Body of pancreas (tissue), 4 donors: ENCODE measurements around the gene VAMP2. TPM values are rescaled to one million over a fixed set of nuclear protein-coding genes. Genes with fewer than 3 reads are reported as not detected.

Source experiments
- ATAC-seq: fragments of 150-250 bp; one replicate; pipeline ENCODE4 v1.9.1; 2016
- DNase-seq, 4 donors: peaks; one replicate each; pipeline ENCODE4 v3.0.0-alpha.2; 2019
- H3K27ac ChIP-seq, 4 donors: fragments of 200-600 bp; sonication (generic); 1 replicate in 3 of 4; 2 replicates in 1 of 4; pipeline versions ENCODE4 v1.5.1 to v1.6.1; 2016 to 2019; ENCODE audit warnings: mild to moderate bottlenecking in 1 of 4, mixed read lengths in 1 of 4, moderate library complexity in 1 of 4
- H3K27me3 ChIP-seq, 2 donors: fragments of 200-600 bp; sonication (generic); one replicate each; pipeline ENCODE4 v1.6.0; 2016; ENCODE audit warnings: mild to moderate bottlenecking in 1 of 2
- H3K36me3 ChIP-seq, 2 donors: fragments of 200-600 bp; sonication (generic); replicated peaks in 1 of 2; 2 replicates each; pipeline ENCODE4 v1.5.1; 2016; ENCODE audit warnings: low read depth in 2 of 2; ENCODE audit not compliant: insufficient read depth in 1 of 2
- H3K4me1 ChIP-seq: fragments of 200-600 bp; sonication (generic); one replicate; pipeline ENCODE4 v1.6.0; 2016
- H3K4me3 ChIP-seq, 2 donors: fragments of 200-600 bp; sonication (generic); 1 replicate in 1 of 2; 2 replicates in 1 of 2; pipeline ENCODE4 v1.5.1; 2016 to 2019
- H3K9me3 ChIP-seq, 3 donors: fragments of 200-600 bp; sonication (generic); 1 replicate in 2 of 3; 2 replicates in 1 of 3; pipeline ENCODE4 v1.5.1; 2016
- POLR2A ChIP-seq, 3 donors: fragments of 450-650 bp; IDR thresholded peaks; one replicate each; pipeline ENCODE4 v1.6.1; 2016; ENCODE audit warnings: antibody characterized with exemption in 3 of 3, mild to moderate bottlenecking in 2 of 3
- WGBS, 2 donors: methylation state at CpG; one replicate each; pipeline ENCODE4 v1.1.5; 2017; 5-methylcytosine and 5-hydroxymethylcytosine counted together
- intact Hi-C: fragments of 100-400 bp; cut with DNase I; formaldehyde crosslinking; loops from one replicate; pipeline ENCODE4 v1.15.1; 2023
- total RNA-seq, 2 donors: library from RNA; depleted of rRNA; stranded (reverse); fragments of >200 nt; gene quantifications; one replicate each; pipeline ENCODE4 v1.1.0, GENCODE V29; 2016
- TF ChIP-seq, protein P1 (sequence below), 7 experiments: fragments of 450-650 bp in 4 of 7; fragments of 200-600 bp in 3 of 7; sonication (generic) in 3 of 7; IDR thresholded peaks; one replicate each; pipeline ENCODE4 v1.5.1; 2016 to 2019; ENCODE audit warnings: antibody characterized with exemption in 7 of 7

The VAMP2 gene
- total RNA-seq, 2 donors from 2014 or later, result 16.3 to 26.4 TPM

DNA sequence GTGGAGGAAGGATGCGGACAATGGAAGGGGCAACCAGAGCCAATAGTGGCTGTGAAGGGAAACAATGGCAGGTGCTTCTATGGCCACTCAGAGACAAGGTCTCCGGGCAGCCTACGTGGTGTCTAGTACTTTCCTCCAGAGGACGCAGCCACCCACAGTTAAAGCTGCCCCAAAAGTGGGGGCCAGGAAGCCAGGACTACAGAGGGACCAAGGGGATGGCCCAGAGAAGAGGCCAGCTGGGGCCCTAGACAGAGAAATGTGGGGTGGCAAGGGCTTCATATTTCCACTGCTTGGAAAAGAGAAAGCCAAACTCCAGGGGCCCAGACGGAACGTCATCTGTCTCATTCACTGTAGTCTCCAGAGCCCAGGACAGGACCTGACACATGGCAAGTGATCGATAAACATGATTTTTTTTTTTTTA lies 9.7 kb downstream of the VAMP2 start:
- Histone ChIP-seq H3K4me3 (no peak overlapping the region), H3K27ac (peak overlapping the region; percentile 99 to 100 (median 100)), H3K4me1 (peaks cover 64% of the 10 kb centered on the region), H3K9me3 (no peaks in the 10 kb centered on the region), H3K36me3 (peaks cover 18 to 19% of the 10 kb centered on the region in 2 donors), H3K27me3 (no peaks in the 10 kb centered on the region)
- ATAC-seq, result no peak
- 52 to 54% methylated on average over 7 of the region's 7 CpGs for WGBS, 2 donors
- no peak for TF ChIP-seq POLR2A (IDR thresholded peaks at IDR 0.05)
- TF ChIP-seq, protein P1, sequence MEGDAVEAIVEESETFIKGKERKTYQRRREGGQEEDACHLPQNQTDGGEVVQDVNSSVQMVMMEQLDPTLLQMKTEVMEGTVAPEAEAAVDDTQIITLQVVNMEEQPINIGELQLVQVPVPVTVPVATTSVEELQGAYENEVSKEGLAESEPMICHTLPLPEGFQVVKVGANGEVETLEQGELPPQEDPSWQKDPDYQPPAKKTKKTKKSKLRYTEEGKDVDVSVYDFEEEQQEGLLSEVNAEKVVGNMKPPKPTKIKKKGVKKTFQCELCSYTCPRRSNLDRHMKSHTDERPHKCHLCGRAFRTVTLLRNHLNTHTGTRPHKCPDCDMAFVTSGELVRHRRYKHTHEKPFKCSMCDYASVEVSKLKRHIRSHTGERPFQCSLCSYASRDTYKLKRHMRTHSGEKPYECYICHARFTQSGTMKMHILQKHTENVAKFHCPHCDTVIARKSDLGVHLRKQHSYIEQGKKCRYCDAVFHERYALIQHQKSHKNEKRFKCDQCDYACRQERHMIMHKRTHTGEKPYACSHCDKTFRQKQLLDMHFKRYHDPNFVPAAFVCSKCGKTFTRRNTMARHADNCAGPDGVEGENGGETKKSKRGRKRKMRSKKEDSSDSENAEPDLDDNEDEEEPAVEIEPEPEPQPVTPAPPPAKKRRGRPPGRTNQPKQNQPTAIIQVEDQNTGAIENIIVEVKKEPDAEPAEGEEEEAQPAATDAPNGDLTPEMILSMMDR (IDR thresholded peaks at IDR 0.05), result no peak
- intact Hi-C loops, result no loop called here
- peak in 2 of 4 donors; percentile 44 for DNase-seq

DNA sequence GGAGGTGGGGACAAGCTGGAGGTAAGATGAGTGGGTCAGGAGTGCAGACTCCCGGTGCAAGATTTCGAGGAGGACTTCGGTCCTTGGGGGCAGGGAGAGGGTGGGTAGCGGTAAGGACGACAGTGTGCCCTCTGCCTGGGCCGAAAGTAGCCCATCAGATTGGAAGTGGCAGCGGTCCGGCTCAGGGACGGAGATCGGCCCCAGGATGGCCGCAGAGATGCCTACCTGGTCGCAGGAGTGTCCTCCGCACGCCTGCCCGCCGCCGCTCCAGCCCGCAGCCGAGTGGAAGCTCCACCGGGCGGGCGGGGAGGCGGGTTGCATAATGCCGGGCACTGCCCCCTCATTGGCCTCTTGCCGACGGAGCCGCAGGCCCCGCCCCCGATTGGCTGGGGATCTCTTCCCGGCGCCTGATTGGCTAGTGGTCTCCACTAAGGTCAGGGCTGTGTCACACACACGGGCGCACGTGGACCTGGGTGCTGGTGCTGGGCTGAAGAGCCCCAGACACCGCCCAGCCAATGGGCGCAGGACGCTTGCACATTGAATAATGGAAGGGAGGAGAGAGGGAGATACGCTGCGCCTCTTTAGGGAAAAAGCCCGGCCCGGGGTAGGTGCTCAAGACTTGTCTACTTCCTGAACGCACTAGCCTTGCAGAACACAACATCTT lies 10.5 kb downstream of the VAMP2 start, which contains the start of gene PER1:
PER1 (minus strand) TSS at position 293 of the 664 bp plus-strand sequence. CDS start 1,698 bp downstream, outside the sequence.
- Histone ChIP-seq H3K9me3 (no peaks in the 10 kb centered on the region), H3K4me3 (peak within 1 kb of the TSS; percentile 25 to 61), H3K4me1 (peaks cover 62% of the 10 kb centered on the region), H3K27ac (peak within 1 kb of the TSS; percentile 99 to 100 (median 100)), H3K27me3 (no peaks in the 10 kb centered on the region), H3K36me3 (peaks cover 26 to 27% of the 10 kb centered on the region in 2 donors)
- intact Hi-C loops, result no loop called here
- WGBS, 2 donors, result 5 to 17% methylated on average over 12 to 40 of the region's 42 CpGs
- peak in 1 of 3 donors; percentile 98 for TF ChIP-seq POLR2A (IDR thresholded peaks at IDR 0.05)
- TF ChIP-seq, protein P1 (IDR thresholded peaks at IDR 0.05), result peak in 1 of 7 experiments; percentile 4
- peak; percentile 97 to 98 (median 98) for DNase-seq
- ATAC-seq, result peak; percentile 33

DNA sequence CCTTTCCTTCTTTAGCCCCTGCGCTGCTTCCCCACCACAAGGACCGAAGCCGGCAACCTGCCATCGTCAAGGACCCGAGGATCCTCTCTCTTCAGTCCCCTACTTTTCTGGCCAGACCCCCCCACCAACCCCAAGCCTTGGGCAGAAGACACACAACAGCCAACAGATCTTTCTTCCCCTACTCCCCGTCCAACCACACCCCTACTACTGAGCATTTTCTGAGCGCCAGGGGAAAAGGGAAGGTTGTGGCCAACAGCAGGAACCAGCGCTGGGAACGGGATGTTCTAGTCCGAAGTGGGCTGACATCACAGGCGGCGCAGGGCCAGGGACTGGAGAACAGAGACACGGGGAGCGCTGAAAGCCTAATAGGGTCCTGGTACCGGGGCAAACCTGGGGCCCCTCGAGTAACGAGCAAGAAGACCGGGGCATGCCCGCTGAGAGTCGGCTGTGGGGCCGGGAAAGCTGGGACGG lies 11.1 kb downstream of the VAMP2 start:
- Histone ChIP-seq H3K36me3 (peaks cover 31 to 33% of the 10 kb centered on the region in 2 donors), H3K27me3 (no peaks in the 10 kb centered on the region), H3K4me1 (peaks cover 58% of the 10 kb centered on the region), H3K4me3 (peak overlapping the region; percentile 25 to 61), H3K9me3 (no peaks in the 10 kb centered on the region), H3K27ac (peak overlapping the region; percentile 99 to 100 (median 100))
- ATAC-seq, result peak; percentile 2
- WGBS, 2 donors, result 12 to 27% methylated on average over 22 of the region's 22 CpGs
- DNase-seq, result peak; percentile 88 to 95 (median 92)
- TF ChIP-seq POLR2A (IDR thresholded peaks at IDR 0.05), result peak in 1 of 3 donors; percentile 60
- TF ChIP-seq, protein P1 (IDR thresholded peaks at IDR 0.05), result no peak
- intact Hi-C loops, result no loop called here

DNA sequence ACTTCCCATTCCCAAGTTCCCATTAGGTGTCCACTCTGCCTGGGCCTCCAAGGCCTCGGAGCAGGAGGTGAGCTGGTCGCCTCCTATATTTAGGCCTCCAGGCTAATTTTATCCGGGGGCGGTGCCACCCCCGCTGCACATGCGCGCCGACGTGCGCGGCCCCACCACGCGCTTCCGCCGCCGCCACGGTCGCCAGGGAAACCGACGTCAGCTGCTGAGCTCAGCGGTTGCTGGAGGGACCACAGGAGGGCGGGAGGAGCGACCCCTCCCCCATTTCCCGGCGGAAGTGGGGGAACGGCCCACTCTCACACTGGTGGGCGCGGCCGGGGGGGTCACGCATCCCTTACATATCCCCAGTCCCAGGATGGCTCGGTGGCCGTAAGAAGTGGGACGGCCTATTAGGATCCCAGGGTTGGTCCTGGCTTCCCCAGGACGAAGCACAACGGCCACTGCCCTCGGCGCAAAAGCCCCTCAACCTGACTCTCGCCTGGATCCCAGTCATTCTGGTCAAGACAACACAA lies 11.6 kb downstream of the VAMP2 start:
- intact Hi-C loops, result no loop called here
- WGBS, 2 donors, result 12 to 32% methylated on average over 9 to 37 of the region's 38 CpGs
- H3K4me1 ChIP-seq, result peaks cover 58% of the 10 kb centered on the region
- no peaks in the 10 kb centered on the region for H3K9me3 ChIP-seq
- H3K27ac ChIP-seq, result peak overlapping the region; percentile 99 to 100 (median 100)
- H3K36me3 ChIP-seq, result peaks cover 36 to 37% of the 10 kb centered on the region in 2 donors
- ATAC-seq (no peak), DNase-seq (peak; percentile 75 to 89 (median 83))
- TF ChIP-seq, protein P1 (IDR thresholded peaks at IDR 0.05), result peak in 1 of 7 experiments; percentile 17
- TF ChIP-seq POLR2A (IDR thresholded peaks at IDR 0.05), result no peak
- no peaks in the 10 kb centered on the region for H3K27me3 ChIP-seq
- peak overlapping the region; percentile 25 to 61 for H3K4me3 ChIP-seq
